ENCODE measurements around the gene P4HA2. TPM values are rescaled to one million over a fixed set of nuclear protein-coding genes. Genes with fewer than 3 reads are reported as not detected.

Gene P4HA2
- total and polyA plus RNA-seq, 2 experiments from 2014 or later = 139 to 246 TPM

GRCh38 chr5:132198571-132198970 lies 29.1 kb downstream of the P4HA2 start:
- no peaks in the 10 kb centered on the region for H4K20me1 ChIP-seq (ENCODE audit: insufficient read depth, poor library complexity, severe bottlenecking)
- no peaks in the 10 kb centered on the region for H3K4me1 ChIP-seq (ENCODE audit: insufficient read depth)
- no peaks in the 10 kb centered on the region for H3K9me2 ChIP-seq (replicated peaks; ENCODE audit: insufficient read depth)
- H3K36me3 ChIP-seq (replicated peaks; ENCODE audit: insufficient read depth, low read depth) = no peaks in the 10 kb centered on the region
- H3K27ac ChIP-seq = no peak overlapping the region
- no peaks in the 10 kb centered on the region for H3K27me3 ChIP-seq
- TF ChIP-seq EZH2phosphoT487 (IDR thresholded peaks at IDR 0.05; ENCODE audit: low read depth, severe bottlenecking, unreplicated experiment) (no peak), EZH2 (IDR thresholded peaks at IDR 0.05; ENCODE audit: borderline replicate concordance) (no peak), CTCF (IDR thresholded peaks at IDR 0.05; ENCODE audit: poor library complexity) (no peak)
- no peak for DNase-seq (ENCODE audit: low spot score)
- 96% methylated on average over 5 of the region's 5 CpGs for WGBS (ENCODE audit: low lambda C conversion rate, missing lambda C conversion rate)
- no peaks in the 10 kb centered on the region for H3K9me3 ChIP-seq (ENCODE audit: low read depth)
- no peak overlapping the region for H3K4me2 ChIP-seq
- H2AFZ ChIP-seq = no peak overlapping the region
- H3K4me3 ChIP-seq = no peak overlapping the region
- H3K79me2 ChIP-seq = no peaks in the 10 kb centered on the region

- H3K9me2 ChIP-seq (replicated peaks; ENCODE audit: insufficient read depth) = no peaks in the 10 kb centered on the region
- H4K20me1 ChIP-seq (ENCODE audit: insufficient read depth, poor library complexity, severe bottlenecking) = no peaks in the 10 kb centered on the region
- H3K27ac ChIP-seq = no peak overlapping the region
- no peak for TF ChIP-seq CTCF (IDR thresholded peaks at IDR 0.05; ENCODE audit: poor library complexity)
- no peaks in the 10 kb centered on the region for H3K79me2 ChIP-seq
- no peak overlapping the region for H2AFZ ChIP-seq
- no peak for DNase-seq (ENCODE audit: low spot score)
- H3K36me3 ChIP-seq (replicated peaks; ENCODE audit: insufficient read depth, low read depth) = no peaks in the 10 kb centered on the region
- 93% methylated on average over 1 of the region's 1 CpG for WGBS (ENCODE audit: low lambda C conversion rate, missing lambda C conversion rate)
- no peaks in the 10 kb centered on the region for H3K27me3 ChIP-seq
- H3K9me3 ChIP-seq (ENCODE audit: low read depth) = no peaks in the 10 kb centered on the region
- no peak overlapping the region for H3K4me3 ChIP-seq
- no peak overlapping the region for H3K4me2 ChIP-seq
- H3K4me1 ChIP-seq (ENCODE audit: insufficient read depth) = no peaks in the 10 kb centered on the region
Measured at GRCh38 chr5:132195727-132196126, 31.9 kb downstream of the P4HA2 start.

GRCh38 chr5:132193165-132193694 lies 34.4 kb downstream of the P4HA2 start:
- no peak overlapping the region for H3K27ac ChIP-seq
- H3K4me1 ChIP-seq (ENCODE audit: insufficient read depth) = no peaks in the 10 kb centered on the region
- H3K9me3 ChIP-seq (ENCODE audit: low read depth) = no peaks in the 10 kb centered on the region
- no peak overlapping the region for H2AFZ ChIP-seq
- no peak for DNase-seq (ENCODE audit: low spot score)
- H3K36me3 ChIP-seq (replicated peaks; ENCODE audit: insufficient read depth, low read depth) = no peaks in the 10 kb centered on the region
- TF ChIP-seq EZH2 (IDR thresholded peaks at IDR 0.05; ENCODE audit: borderline replicate concordance) = no peak
- no peak for TF ChIP-seq CTCF (IDR thresholded peaks at IDR 0.05; ENCODE audit: poor library complexity)
- no peak for TF ChIP-seq EZH2phosphoT487 (IDR thresholded peaks at IDR 0.05; ENCODE audit: low read depth, severe bottlenecking, unreplicated experiment)
- 85% methylated on average over 2 of the region's 2 CpGs for WGBS (ENCODE audit: low lambda C conversion rate, missing lambda C conversion rate)
- no peaks in the 10 kb centered on the region for H3K9me2 ChIP-seq (replicated peaks; ENCODE audit: insufficient read depth)
- H3K4me2 ChIP-seq = no peak overlapping the region
- H3K27me3 ChIP-seq = no peaks in the 10 kb centered on the region
- H3K4me3 ChIP-seq = no peak overlapping the region
- no peaks in the 10 kb centered on the region for H3K79me2 ChIP-seq
- no peaks in the 10 kb centered on the region for H4K20me1 ChIP-seq (ENCODE audit: insufficient read depth, poor library complexity, severe bottlenecking)
